HepG2 (cell line): ENCODE results near the gene FKBP8. TPM values are rescaled to one million over a fixed set of nuclear protein-coding genes. Genes with fewer than 3 reads are reported as not detected.

ENCODE experiments used
- ARHGAP35 ChIP-seq: sonication (generic); formaldehyde crosslinking; IDR thresholded peaks from 2 replicates; pipeline ENCODE4 v1.9.0; 2022; ENCODE audit warnings: mild to moderate bottlenecking, inconsistent platforms, moderate library complexity, missing genetic modification reagents, borderline replicate concordance
- ARNT ChIP-seq: fragments of 450-650 bp; IDR thresholded peaks from 2 replicates; pipeline ENCODE4 v1.6.1; 2017
- ARNT2 ChIP-seq: sonication (generic); formaldehyde crosslinking; IDR thresholded peaks from 2 replicates; pipeline ENCODE4 v1.8.0; 2022; ENCODE audit warnings: mild to moderate bottlenecking, low read depth, missing genetic modification reagents, moderate library complexity
- ATM ChIP-seq: fragments of 450-650 bp; IDR thresholded peaks from 2 replicates; pipeline ENCODE4 v1.7.1; 2017; ENCODE audit warnings: mild to moderate bottlenecking, borderline replicate concordance
- BHLHE40 ChIP-seq: IDR thresholded peaks from 2 replicates; pipeline ENCODE4 v1.6.1; 2011; ENCODE audit warnings: low read length, improper control_type of control experiment
- CREB3 ChIP-seq: sonication (generic); formaldehyde crosslinking; IDR thresholded peaks from 2 replicates; pipeline ENCODE4 v1.5.0; 2020; ENCODE audit warnings: missing genetic modification reagents
- FOSL2 ChIP-seq: sonication (generic); formaldehyde crosslinking; IDR thresholded peaks from 2 replicates; pipeline ENCODE4 v1.4.0; 2020; ENCODE audit warnings: missing genetic modification reagents
- HNRNPH1 ChIP-seq: fragments of 200-400 bp; formaldehyde crosslinking; optimal IDR thresholded peaks from 2 replicates; pipeline ENCODE3; 2017; ENCODE audit warnings: mild to moderate bottlenecking, low read depth, low read length
- KAT7 ChIP-seq: IDR thresholded peaks from 2 replicates; pipeline ENCODE4 v1.6.1; 2018; ENCODE audit warnings: borderline replicate concordance, missing compliant biosample characterization
- KDM6A ChIP-seq: IDR thresholded peaks from 2 replicates; pipeline ENCODE4 v1.6.1; 2016; ENCODE audit warnings: low read depth
- NR0B2 ChIP-seq: sonication (generic); formaldehyde crosslinking; IDR thresholded peaks from 2 replicates; pipeline ENCODE4 v1.4.0; 2020; ENCODE audit warnings: mild to moderate bottlenecking, missing genetic modification reagents
- PHF5A ChIP-seq: IDR thresholded peaks from one replicate; pipeline ENCODE4 v1.6.1; 2018; ENCODE audit warnings: low read depth, missing genetic modification reagents; ENCODE audit not compliant: unreplicated experiment
- POLR2G ChIP-seq: fragments of 200-400 bp; formaldehyde crosslinking; IDR thresholded peaks from 2 replicates; pipeline ENCODE4 v1.6.1; 2018; ENCODE audit warnings: mild to moderate bottlenecking, low read depth, low read length, moderate library complexity
- PRDM15 ChIP-seq: sonication (generic); formaldehyde crosslinking; IDR thresholded peaks from 2 replicates; pipeline ENCODE4 v1.4.0; 2020; ENCODE audit warnings: missing genetic modification reagents
- SALL1 ChIP-seq: sonication (generic); formaldehyde crosslinking; IDR thresholded peaks from 2 replicates; pipeline ENCODE4 v1.8.0; 2022; ENCODE audit warnings: mild to moderate bottlenecking, missing genetic modification reagents
- SKI ChIP-seq: fragments of 450-650 bp; IDR thresholded peaks from one replicate; pipeline ENCODE4 v1.6.1; 2018; ENCODE audit warnings: mild to moderate bottlenecking; ENCODE audit not compliant: partially characterized antibody
- SSRP1 ChIP-seq: IDR thresholded peaks from 2 replicates; pipeline ENCODE4 v1.6.1; 2016; ENCODE audit warnings: control low read depth
- TARDBP ChIP-seq: sonication (generic); formaldehyde crosslinking; IDR thresholded peaks from 2 replicates; pipeline ENCODE4 v1.8.0; 2022; ENCODE audit warnings: mild to moderate bottlenecking, missing genetic modification reagents
- ZNF235 ChIP-seq: sonication (generic); formaldehyde crosslinking; IDR thresholded peaks from 2 replicates; pipeline ENCODE4 v1.8.1; 2023; ENCODE audit warnings: mild to moderate bottlenecking, missing genetic modification reagents, borderline replicate concordance
- ZNF280B ChIP-seq: sonication (generic); formaldehyde crosslinking; IDR thresholded peaks from 2 replicates; pipeline ENCODE4 v1.5.0; 2020; ENCODE audit warnings: missing genetic modification reagents, mild to moderate bottlenecking, borderline replicate concordance
- ZNF549 ChIP-seq: sonication (generic); formaldehyde crosslinking; IDR thresholded peaks from 2 replicates; pipeline ENCODE4 v1.5.0; 2020; ENCODE audit warnings: missing genetic modification reagents
- ZNF777 ChIP-seq: sonication (generic); formaldehyde crosslinking; IDR thresholded peaks from 2 replicates; pipeline ENCODE4 v1.4.0; 2020; ENCODE audit warnings: missing genetic modification reagents
- ZNF781 ChIP-seq: sonication (generic); formaldehyde crosslinking; IDR thresholded peaks from 2 replicates; pipeline ENCODE4 v1.5.1; 2020; ENCODE audit warnings: borderline replicate concordance, mild to moderate bottlenecking, missing genetic modification reagents; ENCODE audit errors: not compliant biosample characterization
- ZSCAN12 ChIP-seq: sonication (generic); formaldehyde crosslinking; IDR thresholded peaks from 2 replicates; pipeline ENCODE4 v1.9.0; 2021; ENCODE audit warnings: mild to moderate bottlenecking, missing genetic modification reagents
- polyA plus RNA-seq, 8 experiments: library from polyadenylated mRNA; depleted of rRNA in 3 of 8; stranded (reverse) in 7 of 8; unstranded in 1 of 8; fragments of >200 nt; fragmentation: Illumina TruSeq in 4 of 8; extraction: Trizol in 4 of 8; gene quantifications; 2 replicates each; pipeline versions ENCODE4 v1.2.1 to v1.2.3, GENCODE V29; 2011 to 2016; ENCODE audit warnings: low read depth in 4 of 8, missing spikeins in 1 of 8, mixed read lengths in 1 of 8; ENCODE audit not compliant: insufficient read depth in 1 of 8
- total RNA-seq, 5 experiments: library from RNA; depleted of rRNA; stranded (reverse); fragments of >200 nt; fragmentation: Illumina TruSeq; extraction: Trizol; gene quantifications; 2 replicates each; pipeline ENCODE4 v1.2.3, GENCODE V29; 2016; ENCODE audit warnings: low read depth in 1 of 5

FKBP8 gene
- total and polyA plus RNA-seq, 2 of the 13 experiments (the other 11 are each of a cell fraction or from before 2014, with no cell fraction given), result 81.7 to 93.9 TPM

- TF ChIP-seq ZNF549 (0 out of 2 replicates have a peak, but pooled peaks have one; percentile 23), ARNT (no peak), PRDM15 (CRISPR knock-in tag) (no peak), NR0B2 (CRISPR knock-in tag) (peak; percentile 90; the same call in 1 of the 2 replicates), ZNF781 (CRISPR knock-in tag) (no peak), POLR2G (peak; percentile 95), SKI (no peak), FOSL2 (CRISPR knock-in tag) (peak; percentile 81), ATM (no peak), TARDBP (peak; percentile 96; the same call in 1 of the 2 replicates), HNRNPH1 (no peak), ZNF235 (CRISPR knock-in tag) (no peak), ZNF777 (CRISPR knock-in tag) (peak; percentile 54; the same call in 1 of the 2 replicates), ZSCAN12 (no peak; the same call in 1 of the 2 replicates), KAT7 (CRISPR knock-in tag) (peak; percentile 96), ZNF280B (CRISPR knock-in tag) (no peak), KDM6A (CRISPR knock-in tag) (no peak), ARHGAP35 (no peak; the same call in 1 of the 2 replicates), CREB3 (no peak; the same call in 1 of the 2 replicates), SSRP1 (0 out of 2 replicates have a peak, but pooled peaks have one; percentile 40), SALL1 (CRISPR knock-in tag) (peak; percentile 93), BHLHE40 (peak; percentile 90), PHF5A (CRISPR knock-in tag) (no peak), ARNT2 (CRISPR knock-in tag) (peak; percentile 92)
Observed at GRCh38 chr19:18571564-18572344, 28.4 kb upstream of the FKBP8 start, which contains the start of gene UBA52 (continued).
